Measurements from ENCODE around the gene ATP9A. TPM values are rescaled to one million over a fixed set of nuclear protein-coding genes. Genes with fewer than 3 reads are reported as not detected.

ATP9A gene
- polyA plus RNA-seq, 1 of the 3 experiments (the other 2 are of a cell fraction), result 11.0 TPM

DNA sequence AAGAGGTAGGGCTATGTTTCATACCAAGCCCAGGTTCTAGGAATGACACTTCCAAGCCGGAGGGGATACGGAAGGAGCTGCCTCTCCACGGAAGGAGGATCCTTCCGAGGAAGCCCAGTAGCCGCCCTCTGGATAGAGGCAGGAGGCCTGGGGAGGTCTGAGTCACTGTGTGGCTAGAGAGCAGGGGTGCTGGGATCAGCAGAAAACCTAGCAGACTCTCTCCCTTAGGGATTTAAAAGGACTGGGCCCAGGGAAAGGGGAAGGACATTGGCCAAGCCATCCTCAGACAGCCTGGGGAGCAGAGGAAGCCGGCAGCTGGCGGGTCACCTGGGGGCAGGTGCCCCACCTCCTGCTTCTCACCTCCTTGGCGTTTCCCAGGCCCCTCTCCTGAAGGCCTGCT lies 189.1 kb downstream of the ATP9A start:
- H3K27ac ChIP-seq (ENCODE audit: low read depth in 2 of 2, low read length in 1 of 2), result peak overlapping the region in 1 of 2 experiments; percentile 33; a peak in 1 of 4 replicates
- H3K9ac ChIP-seq, result no peak overlapping the region
- no peak for DNase-seq
- H3K36me3 ChIP-seq (replicated peaks in 1 of 2; ENCODE audit: control insufficient read depth in 1 of 2, insufficient read depth in 2 of 2, low read length in 1 of 2), result no peaks in the 10 kb centered on the region
- no peaks in the 10 kb centered on the region for H3F3A ChIP-seq (replicated peaks; ENCODE audit: insufficient read depth)
- TF ChIP-seq MEF2A (IDR thresholded peaks at IDR 0.05; ENCODE audit: borderline replicate concordance, low read depth), result no peak
- no peak for TF ChIP-seq JUND (IDR thresholded peaks at IDR 0.05)
- TF ChIP-seq FOSL2 (IDR thresholded peaks at IDR 0.05; ENCODE audit: borderline replicate concordance, low read depth), result no peak
- no peak for TF ChIP-seq NFIC (IDR thresholded peaks at IDR 0.05; ENCODE audit: borderline replicate concordance)
- no peak for TF ChIP-seq SMC3 (IDR thresholded peaks at IDR 0.05; ENCODE audit: low read depth, low read length)
- TF ChIP-seq FOXJ3 (CRISPR knock-in tag; IDR thresholded peaks at IDR 0.05), result no peak
- TF ChIP-seq, protein P1, sequence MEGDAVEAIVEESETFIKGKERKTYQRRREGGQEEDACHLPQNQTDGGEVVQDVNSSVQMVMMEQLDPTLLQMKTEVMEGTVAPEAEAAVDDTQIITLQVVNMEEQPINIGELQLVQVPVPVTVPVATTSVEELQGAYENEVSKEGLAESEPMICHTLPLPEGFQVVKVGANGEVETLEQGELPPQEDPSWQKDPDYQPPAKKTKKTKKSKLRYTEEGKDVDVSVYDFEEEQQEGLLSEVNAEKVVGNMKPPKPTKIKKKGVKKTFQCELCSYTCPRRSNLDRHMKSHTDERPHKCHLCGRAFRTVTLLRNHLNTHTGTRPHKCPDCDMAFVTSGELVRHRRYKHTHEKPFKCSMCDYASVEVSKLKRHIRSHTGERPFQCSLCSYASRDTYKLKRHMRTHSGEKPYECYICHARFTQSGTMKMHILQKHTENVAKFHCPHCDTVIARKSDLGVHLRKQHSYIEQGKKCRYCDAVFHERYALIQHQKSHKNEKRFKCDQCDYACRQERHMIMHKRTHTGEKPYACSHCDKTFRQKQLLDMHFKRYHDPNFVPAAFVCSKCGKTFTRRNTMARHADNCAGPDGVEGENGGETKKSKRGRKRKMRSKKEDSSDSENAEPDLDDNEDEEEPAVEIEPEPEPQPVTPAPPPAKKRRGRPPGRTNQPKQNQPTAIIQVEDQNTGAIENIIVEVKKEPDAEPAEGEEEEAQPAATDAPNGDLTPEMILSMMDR (IDR thresholded peaks at IDR 0.05), result no peak
- TF ChIP-seq RAD21 (IDR thresholded peaks at IDR 0.05; ENCODE audit: low read length), result no peak
- H3K4me3 ChIP-seq (ENCODE audit: low read depth in 2 of 2, low read length in 1 of 2), result no peak overlapping the region
- H3K9me2 ChIP-seq, result no peaks in the 10 kb centered on the region
- no peaks in the 10 kb centered on the region for H3K9me3 ChIP-seq
- ChIA-PET CTCF (interaction anchor here (1.1 kb wide), 1 partner anchor 15 kb away, joined by 4 read pairs; no protein-coding TSS in a partner anchor), POLR2A (no interaction called here)
- no peaks in the 10 kb centered on the region for H4K20me1 ChIP-seq (ENCODE audit: insufficient read depth)
- no peak overlapping the region for H3K4me2 ChIP-seq
- H2AFZ ChIP-seq (ENCODE audit: low read depth), result 0 out of 2 replicates have a peak overlapping the region, but pooled peaks have one; percentile 6
- no peaks in the 10 kb centered on the region for H3K4me1 ChIP-seq (ENCODE audit: control insufficient read depth in 1 of 2, insufficient read depth in 2 of 2, low read depth in 1 of 2, low read length in 1 of 2)
- no peaks in the 10 kb centered on the region for H3K79me2 ChIP-seq (ENCODE audit: insufficient read depth)
- H3K27me3 ChIP-seq (ENCODE audit: insufficient read depth), result no peaks in the 10 kb centered on the region
- 69% methylated on average over 8 of the region's 8 CpGs for WGBS (ENCODE audit: low lambda C conversion rate)

DNA sequence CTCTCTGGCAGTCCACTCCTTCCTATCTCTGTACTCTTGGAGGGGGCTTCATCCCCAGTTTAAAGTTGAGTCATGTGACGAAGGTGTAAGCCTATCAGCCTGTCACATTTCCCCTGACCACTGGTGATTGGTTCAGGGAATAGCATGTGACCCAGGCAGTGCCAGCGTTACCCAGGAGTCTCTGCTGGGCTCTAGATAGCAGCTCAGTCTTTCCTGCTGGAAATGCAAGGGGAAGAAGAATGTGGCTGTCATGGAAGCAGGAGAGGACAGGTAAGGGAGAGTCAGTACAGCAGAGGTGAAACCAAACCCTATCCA lies 190.1 kb downstream of the ATP9A start:
- TF ChIP-seq, protein P2, sequence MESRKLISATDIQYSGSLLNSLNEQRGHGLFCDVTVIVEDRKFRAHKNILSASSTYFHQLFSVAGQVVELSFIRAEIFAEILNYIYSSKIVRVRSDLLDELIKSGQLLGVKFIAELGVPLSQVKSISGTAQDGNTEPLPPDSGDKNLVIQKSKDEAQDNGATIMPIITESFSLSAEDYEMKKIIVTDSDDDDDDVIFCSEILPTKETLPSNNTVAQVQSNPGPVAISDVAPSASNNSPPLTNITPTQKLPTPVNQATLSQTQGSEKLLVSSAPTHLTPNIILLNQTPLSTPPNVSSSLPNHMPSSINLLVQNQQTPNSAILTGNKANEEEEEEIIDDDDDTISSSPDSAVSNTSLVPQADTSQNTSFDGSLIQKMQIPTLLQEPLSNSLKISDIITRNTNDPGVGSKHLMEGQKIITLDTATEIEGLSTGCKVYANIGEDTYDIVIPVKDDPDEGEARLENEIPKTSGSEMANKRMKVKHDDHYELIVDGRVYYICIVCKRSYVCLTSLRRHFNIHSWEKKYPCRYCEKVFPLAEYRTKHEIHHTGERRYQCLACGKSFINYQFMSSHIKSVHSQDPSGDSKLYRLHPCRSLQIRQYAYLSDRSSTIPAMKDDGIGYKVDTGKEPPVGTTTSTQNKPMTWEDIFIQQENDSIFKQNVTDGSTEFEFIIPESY (IDR thresholded peaks at IDR 0.05; ENCODE audit: borderline replicate concordance, low read depth), result no peak
- TF ChIP-seq FOXM1 (IDR thresholded peaks at IDR 0.05; ENCODE audit: low read depth), result no peak
- TF ChIP-seq EZH2phosphoT487 (IDR thresholded peaks at IDR 0.05; ENCODE audit: borderline replicate concordance, low read depth), result no peak
- no peak for TF ChIP-seq NFIC (IDR thresholded peaks at IDR 0.05; ENCODE audit: borderline replicate concordance)
- TF ChIP-seq, protein P3, sequence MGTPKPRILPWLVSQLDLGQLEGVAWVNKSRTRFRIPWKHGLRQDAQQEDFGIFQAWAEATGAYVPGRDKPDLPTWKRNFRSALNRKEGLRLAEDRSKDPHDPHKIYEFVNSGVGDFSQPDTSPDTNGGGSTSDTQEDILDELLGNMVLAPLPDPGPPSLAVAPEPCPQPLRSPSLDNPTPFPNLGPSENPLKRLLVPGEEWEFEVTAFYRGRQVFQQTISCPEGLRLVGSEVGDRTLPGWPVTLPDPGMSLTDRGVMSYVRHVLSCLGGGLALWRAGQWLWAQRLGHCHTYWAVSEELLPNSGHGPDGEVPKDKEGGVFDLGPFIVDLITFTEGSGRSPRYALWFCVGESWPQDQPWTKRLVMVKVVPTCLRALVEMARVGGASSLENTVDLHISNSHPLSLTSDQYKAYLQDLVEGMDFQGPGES (IDR thresholded peaks at IDR 0.05; ENCODE audit: low read depth, low read length), result no peak
- H3K27me3 ChIP-seq (ENCODE audit: insufficient read depth), result no peaks in the 10 kb centered on the region
- 88% methylated on average over 2 of the region's 2 CpGs for WGBS (ENCODE audit: low lambda C conversion rate)
- no peaks in the 10 kb centered on the region for H3K9me3 ChIP-seq
- no peak overlapping the region for H3K27ac ChIP-seq (ENCODE audit: low read depth in 2 of 2, low read length in 1 of 2)
- no peaks in the 10 kb centered on the region for H3F3A ChIP-seq (replicated peaks; ENCODE audit: insufficient read depth)
- CTCF ChIA-PET, result no interaction called here
- H4K20me1 ChIP-seq (ENCODE audit: insufficient read depth), result no peaks in the 10 kb centered on the region
- no peaks in the 10 kb centered on the region for H3K36me3 ChIP-seq (replicated peaks in 1 of 2; ENCODE audit: control insufficient read depth in 1 of 2, insufficient read depth in 2 of 2, low read length in 1 of 2)
- no peak overlapping the region for H2AFZ ChIP-seq (ENCODE audit: low read depth)
- POLR2A ChIA-PET, result no interaction called here
- H3K4me1 ChIP-seq (ENCODE audit: control insufficient read depth in 1 of 2, insufficient read depth in 2 of 2, low read depth in 1 of 2, low read length in 1 of 2), result no peaks in the 10 kb centered on the region
- no peaks in the 10 kb centered on the region for H3K79me2 ChIP-seq (ENCODE audit: insufficient read depth)
- no peak overlapping the region for H3K4me2 ChIP-seq
- no peak for DNase-seq
- H3K4me3 ChIP-seq (ENCODE audit: low read depth in 2 of 2, low read length in 1 of 2), result no peak overlapping the region
- H3K9ac ChIP-seq, result no peak overlapping the region
- H3K9me2 ChIP-seq, result no peaks in the 10 kb centered on the region
